Cardiac muscle cell (in vitro differentiated cells and primary cell): ENCODE data around the gene NFIA. TPM values are rescaled to one million over a fixed set of nuclear protein-coding genes. Genes with fewer than 3 reads are reported as not detected.
A peak's percentile ranks its signal among the peaks of the same experiment; 100 is the strongest.
"Not testable (repeated sequence)": the region's sequence is repeated elsewhere in the genome, so short reads cannot be mapped to it uniquely, and the experiment has no call there.

Experiments
- DNase-seq, 2 donors: peaks; one replicate each; pipeline versions ENCODE4 v3.0.0 to v3.0.0-alpha.2; 2010 to 2017; ENCODE audit warnings: low read depth in 1 of 2, low spot score in 1 of 2
- H3K27ac ChIP-seq: fragments of 200-600 bp; sonication (generic); 2 replicates; pipeline ENCODE4 v1.5.1; 2016
- H3K27me3 ChIP-seq: fragments of 200-600 bp; sonication (generic); 2 replicates; pipeline ENCODE4 v1.6.0; 2016; ENCODE audit warnings: control low read depth
- H3K36me3 ChIP-seq: fragments of 200-600 bp; sonication (generic); 2 replicates; pipeline ENCODE4 v1.5.1; 2016; ENCODE audit warnings: control low read depth
- H3K4me1 ChIP-seq: fragments of 200-600 bp; sonication (generic); 2 replicates; pipeline ENCODE4 v1.8.1; 2017; ENCODE audit warnings: low read depth, mild to moderate bottlenecking, mixed run types
- H3K4me3 ChIP-seq: fragments of 200-600 bp; sonication (generic); 2 replicates; pipeline ENCODE4 v1.5.1; 2016; ENCODE audit warnings: mild to moderate bottlenecking
- H3K9me3 ChIP-seq: fragments of 200-600 bp; sonication (generic); 2 replicates; pipeline ENCODE4 v1.5.1; 2017; ENCODE audit warnings: low read depth, mild to moderate bottlenecking, control low read depth
- polyA plus RNA-seq: library from polyadenylated mRNA; unstranded; fragments of >200 nt; fragmentation: Nextera tagmentation; extraction: Ambion mirVana; gene quantifications from 2 replicates; pipeline ENCODE4 v1.2.1, GENCODE V29; 2016
- total RNA-seq: library from RNA; depleted of rRNA; stranded (reverse); fragments of >200 nt; gene quantifications from 2 replicates; pipeline ENCODE4 v1.2.3, GENCODE V29; 2016
- TF ChIP-seq, protein P1 (sequence below): IDR thresholded peaks from 2 replicates; pipeline ENCODE4 v1.5.1; 2012; ENCODE audit warnings: low read depth, mild to moderate bottlenecking, low read length

Gene NFIA
- total and polyA plus RNA-seq, 2 experiments from 2014 or later = 10.1 to 12.0 TPM

DNA sequence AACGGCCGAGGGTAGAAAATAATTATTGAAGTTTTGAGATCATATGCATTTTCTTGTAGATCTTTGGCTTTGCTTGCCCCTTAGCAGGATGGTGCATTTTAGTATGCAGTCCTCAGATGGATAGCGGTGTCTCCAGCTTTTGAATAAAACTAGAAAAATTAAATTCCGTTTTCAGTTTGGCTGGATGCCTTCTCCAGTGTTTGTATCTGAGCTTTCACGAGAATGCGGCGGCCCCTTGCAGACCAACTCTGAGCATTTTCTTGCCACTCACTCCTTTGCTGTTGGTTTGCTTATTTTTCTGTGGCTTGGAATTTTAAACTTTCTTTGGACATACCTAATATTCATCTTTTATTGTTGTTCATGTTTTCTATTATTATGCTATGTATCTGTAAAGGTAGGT, 192.6 kb downstream of the NFIA start:
- DNase-seq = peak in 1 of 2 donors; percentile 25
- Histone ChIP-seq H3K4me3 (no peak overlapping the region), H3K36me3 (no peaks in the 10 kb centered on the region), H3K4me1 (no peaks in the 10 kb centered on the region), H3K9me3 (no peaks in the 10 kb centered on the region), H3K27me3 (no peaks in the 10 kb centered on the region), H3K27ac (no peak overlapping the region)
- TF ChIP-seq, protein P1, sequence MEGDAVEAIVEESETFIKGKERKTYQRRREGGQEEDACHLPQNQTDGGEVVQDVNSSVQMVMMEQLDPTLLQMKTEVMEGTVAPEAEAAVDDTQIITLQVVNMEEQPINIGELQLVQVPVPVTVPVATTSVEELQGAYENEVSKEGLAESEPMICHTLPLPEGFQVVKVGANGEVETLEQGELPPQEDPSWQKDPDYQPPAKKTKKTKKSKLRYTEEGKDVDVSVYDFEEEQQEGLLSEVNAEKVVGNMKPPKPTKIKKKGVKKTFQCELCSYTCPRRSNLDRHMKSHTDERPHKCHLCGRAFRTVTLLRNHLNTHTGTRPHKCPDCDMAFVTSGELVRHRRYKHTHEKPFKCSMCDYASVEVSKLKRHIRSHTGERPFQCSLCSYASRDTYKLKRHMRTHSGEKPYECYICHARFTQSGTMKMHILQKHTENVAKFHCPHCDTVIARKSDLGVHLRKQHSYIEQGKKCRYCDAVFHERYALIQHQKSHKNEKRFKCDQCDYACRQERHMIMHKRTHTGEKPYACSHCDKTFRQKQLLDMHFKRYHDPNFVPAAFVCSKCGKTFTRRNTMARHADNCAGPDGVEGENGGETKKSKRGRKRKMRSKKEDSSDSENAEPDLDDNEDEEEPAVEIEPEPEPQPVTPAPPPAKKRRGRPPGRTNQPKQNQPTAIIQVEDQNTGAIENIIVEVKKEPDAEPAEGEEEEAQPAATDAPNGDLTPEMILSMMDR = no peak

- H3K9me3 ChIP-seq = no peaks in the 10 kb centered on the region
- no peak overlapping the region for H3K27ac ChIP-seq
- no peak for DNase-seq
- H3K36me3 ChIP-seq = no peaks in the 10 kb centered on the region
- no peak overlapping the region for H3K4me3 ChIP-seq
- TF ChIP-seq, protein P1 = no peak
- H3K4me1 ChIP-seq = no peaks in the 10 kb centered on the region
- H3K27me3 ChIP-seq = no peaks in the 10 kb centered on the region
Observed at GRCh38 chr1:61276246-61276645, 193.9 kb downstream of the NFIA start.

GRCh38 chr1:61277121-61277690, 194.8 kb downstream of the NFIA start:
- TF ChIP-seq, protein P1 = no peak

GRCh38 chr1:61278503-61278902, 196.1 kb downstream of the NFIA start:
- not testable (repeated sequence) for H3K27me3 ChIP-seq, H3K9me3 ChIP-seq, H3K36me3 ChIP-seq, H3K4me3 ChIP-seq, H3K27ac ChIP-seq, H3K4me1 ChIP-seq
- peak in 1 of 2 donors; percentile 17 for DNase-seq

More at GRCh38 chr1:61277121-61277690, 194.8 kb downstream of the NFIA start:
- Histone ChIP-seq H3K36me3 (no peaks in the 10 kb centered on the region), H3K9me3 (no peaks in the 10 kb centered on the region), H3K27me3 (no peaks in the 10 kb centered on the region), H3K4me1 (no peaks in the 10 kb centered on the region), H3K27ac (no peak overlapping the region), H3K4me3 (no peak overlapping the region)
- no peak for DNase-seq

DNA sequence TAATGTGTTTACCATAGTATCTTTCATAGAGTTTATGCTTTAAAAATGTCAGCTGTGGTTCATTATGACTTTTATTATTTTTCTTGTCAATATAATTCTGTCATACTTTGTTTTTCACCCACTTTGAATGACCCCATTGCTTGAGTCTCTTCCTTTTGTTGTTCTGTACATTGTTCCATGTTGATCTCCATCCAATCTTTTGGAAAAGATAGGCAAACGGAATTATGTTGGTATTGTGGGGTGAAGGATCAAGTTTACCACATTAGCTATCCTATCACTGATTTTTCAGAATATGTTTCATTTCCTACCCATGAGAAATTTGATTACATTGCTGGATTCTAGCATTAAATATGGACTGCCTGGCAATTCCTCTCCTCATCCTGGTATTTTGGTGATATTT, 196.6 kb downstream of the NFIA start:
- no peak overlapping the region for H3K4me3 ChIP-seq
- H3K4me1 ChIP-seq = no peaks in the 10 kb centered on the region
- H3K36me3 ChIP-seq = no peaks in the 10 kb centered on the region
- no peak overlapping the region for H3K27ac ChIP-seq
- no peaks in the 10 kb centered on the region for H3K9me3 ChIP-seq
- TF ChIP-seq, protein P1 = no peak
- no peak for DNase-seq
- no peaks in the 10 kb centered on the region for H3K27me3 ChIP-seq

DNA sequence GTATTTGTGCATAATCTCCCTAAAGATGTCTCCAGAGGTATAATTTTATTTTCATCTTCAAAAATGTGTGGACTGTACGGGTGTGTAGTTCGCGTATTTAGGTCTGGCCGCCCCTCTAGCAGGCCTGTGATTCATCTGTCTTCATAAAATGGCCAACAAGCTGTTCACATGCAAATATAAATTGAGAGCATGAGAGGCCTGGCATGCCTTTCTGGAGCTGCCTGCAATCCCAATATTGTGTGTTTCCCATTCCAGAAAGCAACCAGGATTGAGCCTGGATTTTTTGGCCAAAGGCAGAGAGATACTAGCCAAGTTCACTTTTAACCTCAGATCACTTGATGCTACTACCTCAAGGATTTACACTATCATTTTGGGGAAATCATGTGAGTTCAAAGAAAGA, 197.2 kb downstream of the NFIA start:
- Histone ChIP-seq H3K4me1 (peaks cover 5% of the 10 kb centered on the region), H3K4me3 (no peak overlapping the region), H3K36me3 (no peaks in the 10 kb centered on the region), H3K27me3 (no peaks in the 10 kb centered on the region), H3K27ac (no peak overlapping the region), H3K9me3 (no peaks in the 10 kb centered on the region)
- DNase-seq = peak in 1 of 2 donors; percentile 4
- TF ChIP-seq, protein P1 = no peak
